ENCODE results near the gene AXIN1. TPM values are rescaled to one million over a fixed set of nuclear protein-coding genes. Genes with fewer than 3 reads are reported as not detected.

Gene AXIN1
- total and polyA plus RNA-seq, 2 of the 8 experiments (the other 6 are each of a cell fraction or from before 2014, with no cell fraction given): 12.5 to 41.9 TPM

DNA sequence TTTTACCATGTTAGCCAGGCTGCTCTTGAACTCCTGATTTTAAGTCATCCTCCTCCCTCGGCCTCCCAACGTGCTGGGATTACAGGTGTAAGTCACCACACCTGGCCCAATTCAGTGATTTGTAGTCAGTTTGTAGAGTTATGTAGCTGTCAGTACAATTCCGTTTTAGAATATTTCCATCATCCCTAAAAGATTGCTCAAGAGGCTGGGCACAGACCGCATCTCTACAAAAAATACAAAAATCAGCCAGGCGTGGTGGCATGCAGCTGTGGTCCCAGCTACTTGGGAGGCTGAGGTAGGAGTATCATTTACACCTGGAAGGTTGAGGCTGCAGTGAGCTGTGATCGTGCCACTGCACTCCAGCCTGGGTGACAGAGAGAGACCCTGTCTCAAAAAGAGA lies 97.3 kb downstream of the AXIN1 start (continued):
- no peak for TF ChIP-seq RBBP5 (IDR thresholded peaks at IDR 0.05; ENCODE audit: borderline replicate concordance, low read depth, low read length)
- TF ChIP-seq, protein P1, sequence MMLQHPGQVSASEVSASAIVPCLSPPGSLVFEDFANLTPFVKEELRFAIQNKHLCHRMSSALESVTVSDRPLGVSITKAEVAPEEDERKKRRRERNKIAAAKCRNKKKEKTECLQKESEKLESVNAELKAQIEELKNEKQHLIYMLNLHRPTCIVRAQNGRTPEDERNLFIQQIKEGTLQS (IDR thresholded peaks at IDR 0.05; ENCODE audit: insufficient read depth, low read depth, low read length): no peak
- no peak for TF ChIP-seq CTBP2 (IDR thresholded peaks at IDR 0.05; ENCODE audit: borderline replicate concordance, insufficient read depth, insufficient read length, low read length)
